GM19324 (cell line): ENCODE measurements around the gene SMC1A.
"Not testable (repeated sequence)": the region's sequence is repeated elsewhere in the genome, so short reads cannot be mapped to it uniquely, and the experiment has no call there.

Source experiments
- ATAC-seq: cut with Tn5 transposase; IDR thresholded peaks from one replicate; pipeline ENCODE4 v1.9.1; 2021; ENCODE audit warnings: mild to moderate bottlenecking, moderate library complexity; ENCODE audit not compliant: unreplicated experiment, low FRiP score

SMC1A gene

GRCh38 chrX:53429755-53430154 lies 7.3 kb upstream of the SMC1A start:
- no peak for ATAC-seq

- ATAC-seq, result no peak
Observed at GRCh38 chrX:53422861-53423306, 430 bp upstream of the SMC1A start, which contains the start of gene RIBC1. Gene RIBC1, plus strand, starts transcription at chrX:53422873. Its CDS starts 3,404 bp downstream, at chrX:53426277.

GRCh38 chrX:53421772-53422085 lies 725 bp downstream of the SMC1A start:
- peak; percentile 8 for ATAC-seq

GRCh38 chrX:53421125-53421524 lies 1.3 kb downstream of the SMC1A start:
- no peak for ATAC-seq

- ATAC-seq, result not testable (repeated sequence)
Observed at GRCh38 chrX:53420351-53420750, 2.1 kb downstream of the SMC1A start.

- ATAC-seq, result no peak
Observed at GRCh38 chrX:53412446-53412845, 10.0 kb downstream of the SMC1A start.

GRCh38 chrX:53403535-53403934 lies 18.9 kb downstream of the SMC1A start:
- no peak for ATAC-seq

- ATAC-seq, result no peak
Observed at GRCh38 chrX:53398216-53398615, 24.2 kb downstream of the SMC1A start.

- no peak for ATAC-seq
Observed at GRCh38 chrX:53395605-53396298, 26.7 kb downstream of the SMC1A start.

GRCh38 chrX:53383376-53384076 lies 38.9 kb downstream of the SMC1A start:
- no peak for ATAC-seq

GRCh38 chrX:53379747-53380146 lies 42.7 kb downstream of the SMC1A start:
- no peak for ATAC-seq

- no peak for ATAC-seq
Observed at GRCh38 chrX:53379008-53379710, 43.3 kb downstream of the SMC1A start.

- ATAC-seq, result no peak
Observed at GRCh38 chrX:53377464-53377863, 45.0 kb downstream of the SMC1A start.

- ATAC-seq, result no peak
Observed at GRCh38 chrX:53376888-53377287, 45.6 kb downstream of the SMC1A start.

- no peak for ATAC-seq
Observed at GRCh38 chrX:53374923-53375322, 47.5 kb downstream of the SMC1A start.

- ATAC-seq, result no peak
Observed at GRCh38 chrX:53374222-53374820, 48.1 kb downstream of the SMC1A start.

- ATAC-seq, result no peak
Observed at GRCh38 chrX:53373307-53373706, 49.1 kb downstream of the SMC1A start.

GRCh38 chrX:53366454-53366853 lies 56.0 kb downstream of the SMC1A start:
- not testable (repeated sequence) for ATAC-seq

- ATAC-seq, result no peak
Observed at GRCh38 chrX:53362449-53362848, 60.0 kb downstream of the SMC1A start.

GRCh38 chrX:53357799-53358530 lies 64.5 kb downstream of the SMC1A start:
- ATAC-seq, result no peak
